Stomach (tissue), 9 donors: ENCODE results near the gene P3H1. TPM values are rescaled to one million over a fixed set of nuclear protein-coding genes. Genes with fewer than 3 reads are reported as not detected.
"Not testable (repeated sequence)": the region's sequence is repeated elsewhere in the genome, so short reads cannot be mapped to it uniquely, and the experiment has no call there.

Experiments used
- DNase-seq, 2 donors: peaks; one replicate each; pipeline versions ENCODE4 v3.0.0 to v3.0.0-alpha.2; 2013 to 2019
- H3K27ac ChIP-seq, 5 donors: fragments of 200-600 bp in 4 of 5; sonication (generic) in 4 of 5; one replicate each; pipeline ENCODE4 v1.5.1; 2013 to 2019; ENCODE audit warnings: mild to moderate bottlenecking in 1 of 5, moderate library complexity in 1 of 5
- H3K27me3 ChIP-seq, 3 donors: fragments of 200-600 bp; sonication (generic); one replicate each; pipeline ENCODE4 v1.5.1; 2017 to 2019; ENCODE audit warnings: mixed run types in 1 of 3
- H3K36me3 ChIP-seq, 4 donors: fragments of 200-600 bp; sonication (generic); 1 replicate in 3 of 4; 2 replicates in 1 of 4; pipeline ENCODE4 v1.5.1; 2016 to 2019
- H3K4me1 ChIP-seq, 4 donors: fragments of 200-600 bp; sonication (generic); one replicate each; pipeline ENCODE4 v1.5.1; 2016 to 2019
- H3K4me3 ChIP-seq, 4 donors: fragments of 200-600 bp; sonication (generic) in 3 of 4; one replicate each; pipeline ENCODE4 v1.5.1; 2016 to 2019; ENCODE audit warnings: mild to moderate bottlenecking in 1 of 4
- H3K9me3 ChIP-seq, 4 donors: fragments of 200-600 bp; sonication (generic); one replicate each; pipeline ENCODE4 v1.5.1; 2016 to 2019
- CTCF ChIP-seq, 7 experiments: fragments of 450-650 bp in 4 of 7; fragments of 200-600 bp in 3 of 7; sonication (generic) in 3 of 7; IDR thresholded peaks; one replicate each; pipeline ENCODE4 v1.5.1; 2016 to 2019; ENCODE audit warnings: antibody characterized with exemption in 7 of 7, control low read depth in 2 of 7, mild to moderate bottlenecking in 1 of 7
- EP300 ChIP-seq: sonication (generic); formaldehyde crosslinking; IDR thresholded peaks from one replicate; pipeline ENCODE4 v1.6.1; 2017; ENCODE audit warnings: antibody characterized with exemption
- POLR2A ChIP-seq, 4 donors: fragments of 450-650 bp; IDR thresholded peaks; one replicate each; pipeline ENCODE4 v1.6.1; 2016; ENCODE audit warnings: antibody characterized with exemption in 4 of 4, control low read depth in 2 of 4, mild to moderate bottlenecking in 1 of 4, moderate library complexity in 1 of 4
- POLR2AphosphoS5 ChIP-seq, 3 donors: sonication (generic); formaldehyde crosslinking; IDR thresholded peaks; one replicate each; pipeline ENCODE4 v1.6.1; 2016; ENCODE audit warnings: antibody characterized with exemption in 3 of 3
- WGBS, 5 donors: extraction: QIAGEN DNeasy Blood & Tissue Kit in 3 of 5; methylation state at CpG; one replicate each; pipeline versions ENCODE4 v1.1.5 to v1.1.7; 2013 to 2018; 5-methylcytosine and 5-hydroxymethylcytosine counted together
- intact Hi-C: fragments of 100-400 bp; cut with DNase I; formaldehyde crosslinking; loops from one replicate; pipeline ENCODE4 v1.15.1; 2023; ENCODE audit warnings: low total_unique reads
- polyA plus RNA-seq, 3 donors: library from polyadenylated mRNA; stranded (reverse); fragments of 200-250 nt; gene quantifications; one replicate each; pipeline ENCODE4 v1.2.3, GENCODE V29; 2013
- total RNA-seq, 5 donors: library from RNA; depleted of rRNA; stranded (reverse); fragments of >200 nt; gene quantifications; one replicate each; pipeline versions ENCODE4 v1.1.0 to v1.2.3, GENCODE V29; 2014 to 2016
- donor health status: healthy with polysubstance abuse.
- donor health status: Bipolar disorder and iron deficiency.
- donor health status: healthy.

P3H1 gene
- total and polyA plus RNA-seq, 8 donors = 5.0 to 78.2 (median 22.3) TPM

GRCh38 chr1:42730002-42730401 is 36.8 kb downstream of the P3H1 start:
- no peaks in the 10 kb centered on the region for H3K9me3 ChIP-seq
- DNase-seq = no peak
- H3K4me3 ChIP-seq = no peak overlapping the region
- no peaks in the 10 kb centered on the region for H3K4me1 ChIP-seq
- H3K36me3 ChIP-seq = no peaks in the 10 kb centered on the region
- TF ChIP-seq POLR2AphosphoS5 (IDR thresholded peaks at IDR 0.05) (no peak), EP300 (no peak), POLR2A (IDR thresholded peaks at IDR 0.05) (no peak), CTCF (IDR thresholded peaks at IDR 0.05) (no peak)
- WGBS, 5 donors = 82 to 94% (median 90%) methylated on average over 3 of the region's 3 CpGs
- H3K27me3 ChIP-seq = no peaks in the 10 kb centered on the region
- intact Hi-C loops = no loop called here
- H3K27ac ChIP-seq = no peak overlapping the region

DNA sequence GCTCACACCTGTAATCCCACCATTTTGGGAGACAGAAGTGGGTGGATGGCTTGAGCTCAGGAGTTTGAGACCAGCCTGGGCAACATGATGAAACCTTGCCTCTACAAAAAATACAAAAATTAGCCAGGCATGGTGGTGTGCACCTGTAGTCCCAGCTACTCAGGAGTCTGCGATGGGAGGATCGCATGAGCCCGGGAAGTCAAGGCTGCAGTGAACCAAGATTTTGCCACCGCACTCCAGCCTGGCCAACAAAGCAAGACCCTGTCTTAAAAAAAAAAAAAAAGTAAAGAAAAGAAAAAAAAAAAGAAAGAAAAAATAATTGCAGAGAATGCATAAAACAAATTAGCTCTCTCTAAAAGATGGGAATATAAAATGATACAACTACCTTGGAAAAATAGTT is 41.0 kb downstream of the P3H1 start:
- H3K9me3 ChIP-seq, H3K27ac ChIP-seq, H3K36me3 ChIP-seq, H3K4me1 ChIP-seq, H3K27me3 ChIP-seq, H3K4me3 ChIP-seq, DNase-seq, intact Hi-C loops: not testable (repeated sequence)
- WGBS, 5 donors = 94 to 98% (median 96%) methylated on average over 4 of the region's 4 CpGs

- no peak for TF ChIP-seq EP300
Observed at GRCh38 chr1:42723511-42723910, 43.3 kb downstream of the P3H1 start.

DNA sequence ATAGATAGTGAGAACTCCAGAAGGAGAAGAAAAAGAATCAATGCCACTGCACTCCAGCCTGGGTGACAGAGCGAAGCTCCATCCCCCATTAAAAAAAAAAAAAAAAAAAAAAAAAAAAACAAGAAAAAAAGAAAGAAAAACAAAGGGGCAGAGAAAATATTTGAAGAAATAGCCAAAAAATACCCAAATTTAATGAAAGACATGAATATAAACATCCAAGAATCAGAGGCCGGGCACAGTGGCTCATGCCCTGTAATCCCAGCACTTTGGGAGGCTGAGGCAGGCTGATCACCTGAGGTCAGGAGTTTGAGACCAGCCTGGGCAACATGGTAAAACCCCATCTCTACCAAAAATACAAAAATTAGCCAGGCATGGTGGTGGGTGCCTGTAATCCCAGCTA is 44.4 kb downstream of the P3H1 start:
- peaks cover 0 to 11% (median 4%) of the 10 kb centered on the region in 4 donors for H3K36me3 ChIP-seq
- H3K9me3 ChIP-seq, H3K4me1 ChIP-seq, DNase-seq, H3K27me3 ChIP-seq, H3K4me3 ChIP-seq, intact Hi-C loops, H3K27ac ChIP-seq: not testable (repeated sequence)
- 81 to 100% (median 95%) methylated on average over 2 of the region's 2 CpGs for WGBS, 5 donors

More at GRCh38 chr1:42723511-42723910, 43.3 kb downstream of the P3H1 start:
- Histone ChIP-seq H3K36me3 (no peaks in the 10 kb centered on the region), H3K9me3 (no peaks in the 10 kb centered on the region), H3K4me3 (no peak overlapping the region), H3K27ac (no peak overlapping the region), H3K4me1 (no peaks in the 10 kb centered on the region), H3K27me3 (no peaks in the 10 kb centered on the region)
- intact Hi-C loops = no loop called here
- WGBS, 5 donors = 73 to 82% (median 76%) methylated on average over 6 of the region's 6 CpGs
- DNase-seq = no peak

- intact Hi-C loops = no loop called here
Observed at GRCh38 chr1:42721926-42722325, 44.9 kb downstream of the P3H1 start.

GRCh38 chr1:42720868-42721267 is 46.0 kb downstream of the P3H1 start:
- no peaks in the 10 kb centered on the region for H3K4me1 ChIP-seq
- TF ChIP-seq CTCF (IDR thresholded peaks at IDR 0.05) (no peak), POLR2A (IDR thresholded peaks at IDR 0.05) (no peak), EP300 (no peak), POLR2AphosphoS5 (IDR thresholded peaks at IDR 0.05) (no peak)
- H3K9me3 ChIP-seq = no peaks in the 10 kb centered on the region
- 57 to 95% (median 76%) methylated on average over 1 of the region's 1 CpG for WGBS, 5 donors
- H3K36me3 ChIP-seq = peaks cover 0 to 17% (median 5%) of the 10 kb centered on the region in 4 donors
- intact Hi-C loops = no loop called here
- DNase-seq = peak in 1 of 2 donors; percentile 38
- H3K27ac ChIP-seq = no peak overlapping the region
- H3K27me3 ChIP-seq = no peaks in the 10 kb centered on the region
- no peak overlapping the region for H3K4me3 ChIP-seq

More at GRCh38 chr1:42721926-42722325, 44.9 kb downstream of the P3H1 start:
- no peaks in the 10 kb centered on the region for H3K9me3 ChIP-seq
- H3K27me3 ChIP-seq = no peaks in the 10 kb centered on the region
- no peak overlapping the region for H3K4me3 ChIP-seq
- 90 to 98% (median 96%) methylated on average over 3 of the region's 3 CpGs for WGBS, 5 donors
- no peak for TF ChIP-seq POLR2A (IDR thresholded peaks at IDR 0.05)
- H3K36me3 ChIP-seq = peaks cover 0 to 11% (median 4%) of the 10 kb centered on the region in 4 donors
- no peak for DNase-seq
- H3K27ac ChIP-seq = no peak overlapping the region
- H3K4me1 ChIP-seq = no peaks in the 10 kb centered on the region

GRCh38 chr1:42714441-42714840 is 52.4 kb downstream of the P3H1 start:
- H3K27me3 ChIP-seq, H3K27ac ChIP-seq, intact Hi-C loops, H3K4me1 ChIP-seq, H3K4me3 ChIP-seq, DNase-seq: not testable (repeated sequence)
- Histone ChIP-seq H3K9me3 (peaks cover 0 to 20% (median 12%) of the 10 kb centered on the region in 4 donors), H3K36me3 (peaks cover 0 to 55% (median 42%) of the 10 kb centered on the region in 4 donors)
